Stimulated activated CD8-positive, alpha-beta memory T cell treated with anti-CD3 and anti-CD28 coated beads, Interleukin-4, amount 100 ng/mL, for 24 hours (primary cell): ENCODE data around the gene PIK3CD.
"Not testable (repeated sequence)": the region's sequence is repeated elsewhere in the genome, so short reads cannot be mapped to it uniquely, and the experiment has no call there.

ENCODE experiments used
- DNase-seq: peaks from one replicate; pipeline ENCODE4 v3.0.0-alpha.2; 2020; ENCODE audit warnings: low read depth

PIK3CD gene

DNA sequence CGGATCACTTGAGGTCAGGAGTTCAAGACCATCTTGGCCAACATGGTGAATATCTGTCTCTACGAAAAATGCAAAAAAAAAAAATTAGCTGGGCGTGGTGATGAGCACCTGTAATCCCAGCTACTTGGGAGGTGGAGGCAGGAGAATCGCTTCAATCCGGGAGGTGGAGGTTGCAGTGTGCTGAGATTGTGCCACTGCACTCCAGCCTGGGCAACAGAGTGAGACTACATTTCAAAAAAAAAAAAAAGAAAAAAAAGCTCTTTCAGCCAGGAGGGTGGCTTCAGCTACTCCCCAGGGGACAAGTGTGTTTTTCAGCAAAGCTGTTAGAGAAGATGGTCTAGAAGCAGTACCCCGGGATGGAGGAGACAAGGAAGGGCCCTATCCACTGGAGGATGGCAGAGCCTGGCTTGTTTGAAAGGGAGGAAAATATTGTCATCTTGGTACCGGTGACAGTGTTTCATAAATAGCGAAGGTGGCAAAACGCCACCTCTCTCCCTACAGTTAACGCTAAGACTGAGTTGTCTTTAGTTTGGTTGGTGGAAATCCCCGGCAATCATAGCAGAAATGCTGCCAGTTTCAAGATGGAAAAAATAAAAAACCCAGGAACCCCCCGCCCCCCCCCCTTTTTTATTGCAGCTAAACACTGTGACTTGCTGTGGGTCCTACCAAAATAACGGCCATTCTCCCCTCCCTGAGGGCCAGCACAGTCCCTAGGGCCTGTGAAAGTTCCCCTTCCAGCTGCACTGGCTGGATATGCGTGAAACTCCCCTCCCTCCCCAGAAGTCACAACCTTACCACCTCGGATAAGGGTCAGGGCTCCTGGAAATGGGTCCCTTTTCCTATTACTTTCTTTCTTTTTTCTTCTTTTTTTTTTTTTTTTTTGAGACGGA, 3.5 kb downstream of the PIK3CD start:
- DNase-seq = no peak

DNA sequence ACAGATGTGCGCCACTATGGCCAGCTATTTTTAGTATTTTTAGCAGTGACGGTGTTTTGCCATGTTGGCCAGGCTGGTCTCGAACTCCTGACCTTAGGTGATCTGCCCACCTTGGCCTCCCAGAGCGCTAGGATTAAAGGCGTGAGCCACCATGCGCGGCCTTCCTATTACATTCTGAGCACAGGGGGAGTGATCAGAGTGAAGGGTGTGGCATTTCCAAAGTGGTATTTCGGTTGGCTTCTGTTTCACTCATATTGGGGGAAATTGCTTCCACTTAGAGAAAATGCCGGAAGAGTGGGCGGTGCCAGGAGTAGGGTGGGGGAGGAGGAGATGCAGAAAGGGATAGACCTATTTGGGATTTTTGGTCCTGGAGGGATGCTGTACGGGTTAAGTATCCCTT, 4.3 kb downstream of the PIK3CD start:
- no peak for DNase-seq

DNA sequence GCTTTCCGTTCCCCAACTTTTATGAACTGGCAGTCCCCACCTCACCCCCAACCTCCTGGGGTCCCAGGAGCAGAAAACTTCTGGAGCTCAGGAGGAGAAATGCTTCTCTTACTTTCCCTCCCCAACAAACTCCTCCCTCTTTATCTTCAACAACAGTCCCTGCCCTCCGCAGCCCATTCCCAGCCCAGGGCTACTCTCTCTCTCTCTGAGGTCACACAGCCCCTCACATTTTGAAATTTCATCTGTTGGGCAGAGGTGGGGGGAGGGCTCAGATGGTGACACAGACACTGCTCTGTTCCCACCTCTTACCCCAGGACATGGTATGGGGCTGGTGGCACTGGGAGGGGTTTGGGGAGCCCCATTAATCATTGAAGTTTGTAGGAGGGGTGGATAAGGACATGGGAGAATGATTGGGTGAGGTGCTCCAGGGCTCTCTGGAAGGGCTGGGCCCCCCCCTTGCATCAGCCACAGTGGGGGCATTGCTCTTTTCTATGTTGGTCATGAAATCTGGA, 6.0 kb downstream of the PIK3CD start:
- no peak for DNase-seq

DNA sequence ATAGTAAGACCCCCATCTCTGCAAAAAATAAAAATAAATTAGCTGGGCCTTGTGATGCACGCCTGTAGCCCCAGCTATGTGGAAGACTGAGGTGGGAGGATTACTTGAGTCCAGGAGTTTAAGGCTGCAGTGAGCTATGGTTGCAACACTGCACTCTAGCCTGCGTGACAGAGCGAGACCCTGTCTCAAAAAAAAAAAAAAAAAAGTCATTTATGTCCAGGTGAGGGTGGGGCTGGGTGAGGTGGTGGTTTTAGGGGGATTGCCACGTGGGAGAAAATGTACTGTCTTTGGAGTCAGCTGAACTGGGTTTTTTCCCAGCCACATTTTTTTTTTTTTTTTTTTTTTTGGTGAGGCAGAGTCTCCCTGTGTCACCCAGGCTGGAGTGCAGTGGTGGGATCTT, 6.7 kb downstream of the PIK3CD start:
- DNase-seq = no peak

DNA sequence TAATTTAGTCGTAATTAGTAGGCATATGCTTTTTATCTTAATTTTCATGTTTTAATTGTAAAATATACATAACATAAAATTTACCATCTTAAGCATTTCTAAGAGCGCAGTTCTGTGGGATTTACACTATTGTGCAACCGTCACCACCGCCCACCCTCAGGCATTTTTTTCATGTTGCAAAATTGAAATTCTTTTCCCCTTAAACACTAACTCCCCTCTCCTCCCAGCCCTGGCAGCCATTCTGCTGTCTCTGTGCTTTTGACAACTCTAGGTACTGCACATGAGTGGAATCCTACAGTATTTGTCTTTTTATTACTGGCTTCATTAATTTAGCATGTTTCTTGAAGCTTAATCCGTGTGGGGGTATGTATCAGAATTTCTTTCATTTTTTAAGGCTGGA, 7.8 kb downstream of the PIK3CD start:
- DNase-seq = no peak

DNA sequence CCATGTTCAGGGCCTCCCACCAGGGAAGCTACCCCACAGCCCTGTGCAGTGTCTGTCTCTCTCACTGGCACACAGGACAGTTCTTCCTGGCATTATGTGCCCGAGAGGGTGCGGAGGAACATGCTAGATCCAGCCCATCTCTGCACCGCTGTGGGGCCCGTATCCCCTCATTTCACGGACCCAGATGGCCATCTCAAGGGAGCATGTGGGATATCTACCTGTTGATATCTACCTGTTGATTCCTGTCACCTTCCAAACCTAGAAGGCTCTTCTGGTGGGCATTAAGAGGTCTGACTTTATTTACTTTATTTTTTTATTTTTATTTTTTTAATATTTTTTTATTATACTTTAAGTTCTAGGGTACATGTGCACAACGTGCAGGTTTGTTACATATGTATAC, 11.7 kb downstream of the PIK3CD start:
- no peak for DNase-seq

DNA sequence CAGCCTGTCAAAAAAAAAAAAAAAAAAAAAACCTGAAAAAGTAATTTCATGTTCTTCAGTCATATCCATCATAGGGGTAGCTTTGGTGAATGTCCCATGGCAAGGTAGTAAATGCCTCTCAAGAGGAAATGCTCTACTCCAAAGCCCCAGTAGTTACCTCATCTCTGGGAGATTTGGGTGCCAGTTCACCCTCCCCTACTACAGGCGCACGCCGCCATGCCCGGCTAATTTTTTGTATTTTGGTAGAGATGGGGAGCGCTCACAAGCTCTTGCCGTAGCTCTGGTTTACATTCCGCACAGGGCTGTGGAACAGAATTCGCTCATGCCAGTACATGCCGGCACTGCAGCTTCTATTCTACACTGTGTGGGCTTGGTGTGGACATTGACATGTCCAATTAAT, 13.7 kb downstream of the PIK3CD start:
- no peak for DNase-seq

DNA sequence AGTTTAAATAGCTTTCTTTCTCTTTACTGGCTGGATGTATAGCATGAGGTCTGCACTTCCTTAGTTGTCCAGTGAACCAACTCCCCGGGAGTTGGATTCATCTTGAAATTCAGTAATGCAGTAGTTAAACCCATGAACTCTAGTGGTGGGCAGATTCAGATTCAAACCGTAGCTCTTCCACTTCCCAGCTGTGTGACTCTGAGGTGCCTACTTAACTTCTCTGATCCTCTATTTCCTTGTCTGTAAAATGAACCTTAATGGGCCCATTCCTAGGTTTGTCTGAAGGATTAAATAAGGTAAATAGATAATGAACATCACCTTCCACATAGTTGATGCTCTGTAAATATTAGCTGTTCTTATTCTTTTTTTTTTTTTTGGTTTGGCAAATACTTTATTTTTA, 16.5 kb downstream of the PIK3CD start:
- no peak for DNase-seq

DNA sequence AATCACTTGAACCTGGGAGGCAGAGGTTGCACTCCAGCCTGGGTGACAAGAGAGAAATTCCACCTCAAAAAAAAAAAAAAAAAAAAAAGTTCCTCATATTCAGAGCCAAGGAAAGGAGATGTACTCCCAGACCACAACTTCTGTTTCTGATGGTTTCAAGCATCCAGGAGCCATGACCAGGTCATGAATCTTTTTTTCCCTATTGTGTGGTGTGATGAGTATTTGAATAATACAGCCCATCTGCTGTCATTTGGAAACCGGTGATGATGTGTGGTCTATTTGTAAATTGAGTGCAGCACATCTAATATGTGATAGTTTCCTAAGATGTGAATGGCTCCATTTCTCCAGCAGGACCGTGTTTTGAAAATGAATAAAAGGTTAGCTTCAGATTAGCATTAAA, 18.6 kb downstream of the PIK3CD start:
- DNase-seq = no peak

DNA sequence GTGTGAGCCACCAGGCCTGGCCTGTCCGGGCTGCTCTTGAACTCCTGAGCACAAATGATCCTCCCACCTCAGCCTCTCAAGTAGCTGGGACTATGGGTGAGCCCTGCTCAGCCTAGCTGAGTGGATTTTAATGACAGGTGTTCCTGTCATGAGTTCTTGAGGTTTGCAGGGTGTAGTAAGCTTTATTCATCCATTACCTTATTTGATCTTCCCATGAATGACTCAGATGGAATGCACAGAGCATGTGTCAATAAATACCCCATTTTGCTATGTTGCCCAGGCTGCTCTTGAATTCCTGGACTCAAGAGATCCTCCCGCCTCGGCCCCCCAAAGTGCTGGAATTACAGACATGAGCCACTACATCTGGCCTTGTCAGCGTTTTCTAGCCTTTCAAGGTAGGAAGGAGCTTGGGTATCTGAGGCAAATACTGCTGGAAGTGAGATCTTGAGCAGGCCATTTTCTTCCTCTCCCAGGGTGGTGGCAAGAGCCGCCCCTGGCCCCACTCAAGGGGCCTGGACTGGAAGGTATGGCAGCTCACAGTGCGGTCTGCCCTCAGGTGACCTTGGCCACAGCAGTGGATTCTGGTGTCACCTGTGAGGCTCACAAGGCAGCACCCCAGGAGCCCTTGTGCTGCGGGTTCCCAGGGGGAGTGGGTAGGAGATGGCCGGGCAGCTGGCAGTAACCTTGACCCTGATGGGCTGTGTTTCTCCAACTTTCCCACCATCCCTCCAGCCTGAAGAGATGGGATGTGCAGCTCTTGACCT, 20.0 kb downstream of the PIK3CD start:
- no peak for DNase-seq

DNA sequence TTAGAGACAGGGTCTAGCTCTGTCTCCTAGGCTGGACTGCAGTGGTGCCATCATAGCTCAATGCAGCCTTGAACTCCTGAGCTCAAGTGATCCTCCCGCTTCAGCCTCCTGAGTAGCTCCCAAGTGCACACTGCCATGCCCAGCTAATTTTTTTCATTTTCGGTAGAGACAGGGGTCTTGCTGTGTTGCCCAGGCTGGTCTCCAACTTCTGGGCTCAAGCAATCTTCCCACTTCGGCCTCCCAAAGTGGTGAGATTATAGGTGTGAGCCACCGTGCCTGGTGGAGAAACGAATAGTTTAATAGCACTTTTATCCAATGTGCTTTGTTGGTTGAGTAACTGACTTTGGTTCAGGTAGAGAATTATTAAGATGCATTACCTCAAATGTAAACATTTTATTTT, 20.9 kb downstream of the PIK3CD start:
- no peak for DNase-seq

DNA sequence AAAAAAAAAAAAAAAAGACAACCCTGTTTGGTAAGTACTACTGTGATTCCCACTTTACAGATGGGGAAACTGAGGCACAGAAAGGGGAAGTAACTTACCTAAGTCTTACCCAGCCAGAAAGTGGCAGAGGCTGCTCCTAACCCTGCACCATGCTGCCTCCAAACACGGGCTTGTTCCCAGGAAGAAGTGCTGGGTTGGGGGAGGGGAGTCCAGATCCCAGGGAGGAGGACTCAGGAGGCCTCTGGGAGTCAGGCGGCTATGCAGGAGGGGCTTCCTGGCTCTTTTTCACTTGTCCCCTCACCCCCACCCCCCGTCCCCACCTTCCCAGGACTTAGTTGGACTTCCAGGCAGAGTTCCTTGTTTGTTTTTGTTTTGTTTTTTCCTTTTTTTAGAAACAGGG, 23.9 kb downstream of the PIK3CD start:
- DNase-seq = no peak

DNA sequence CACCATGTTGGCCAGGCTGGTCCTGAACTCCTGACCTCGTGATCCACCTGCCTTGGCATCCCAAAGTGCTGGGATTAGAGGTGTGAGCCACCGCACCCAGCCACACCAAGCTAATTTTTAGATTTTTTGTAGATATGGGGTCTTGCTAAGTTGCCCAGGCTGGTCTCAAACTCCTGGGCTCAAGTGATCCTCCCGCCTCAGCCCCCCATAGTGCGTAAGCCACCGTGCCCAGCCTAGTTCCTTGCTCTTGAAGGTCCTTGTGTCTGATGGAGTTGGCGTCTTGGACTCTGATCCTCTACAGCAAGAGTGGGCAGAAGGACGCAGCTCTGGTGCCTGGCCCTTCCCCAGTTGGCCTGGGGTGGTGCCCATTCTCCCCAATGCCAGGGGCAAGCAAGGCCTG, 24.6 kb downstream of the PIK3CD start:
- not testable (repeated sequence) for DNase-seq

DNA sequence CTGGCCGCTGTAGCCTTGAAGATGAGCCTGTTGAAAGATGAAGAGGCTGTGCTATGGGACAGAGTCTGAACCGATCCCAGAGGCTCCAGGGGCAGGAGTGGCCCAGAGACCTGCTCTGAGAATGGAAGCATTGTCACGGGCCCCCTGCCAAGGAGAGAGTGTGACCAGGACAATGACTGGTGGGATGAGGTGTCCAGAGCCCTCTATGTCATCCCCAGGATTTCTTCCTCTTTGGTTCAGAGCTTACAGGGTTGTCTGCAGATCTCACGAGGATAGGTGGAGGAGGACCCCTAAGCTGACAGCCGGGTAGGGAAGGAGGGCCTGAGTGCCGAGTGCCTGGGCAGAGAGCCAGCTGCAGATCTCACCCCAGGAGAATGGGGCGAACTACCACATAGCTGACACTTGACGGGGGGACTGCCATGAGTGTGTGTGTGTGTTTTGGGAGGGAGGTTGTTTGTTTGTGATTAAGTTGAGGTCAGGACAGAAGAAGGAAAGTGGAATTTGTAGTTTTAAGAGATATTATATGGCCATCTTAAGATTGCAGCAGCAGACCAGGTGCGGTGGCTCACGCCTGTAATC, 25.4 kb downstream of the PIK3CD start:
- no peak for DNase-seq

DNA sequence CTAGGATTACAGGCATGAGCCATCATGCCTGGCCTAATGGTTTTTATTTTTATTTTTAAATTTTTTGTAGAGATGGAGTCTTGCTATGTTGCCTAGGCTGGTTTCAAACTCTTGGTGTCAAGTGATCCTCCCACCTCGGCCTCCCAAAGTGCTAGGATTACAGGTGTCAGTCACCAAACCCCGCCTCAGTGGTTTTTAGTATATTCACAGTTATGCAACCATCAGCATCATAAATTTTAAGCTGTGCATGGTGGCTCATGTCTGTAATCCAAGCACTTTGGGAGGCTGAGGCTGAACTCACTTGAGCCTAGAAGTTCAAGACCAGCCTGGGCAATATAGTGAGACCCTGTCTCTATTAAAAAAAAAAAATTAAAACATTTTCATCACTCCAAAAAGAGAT, 28.6 kb downstream of the PIK3CD start:
- DNase-seq = no peak

DNA sequence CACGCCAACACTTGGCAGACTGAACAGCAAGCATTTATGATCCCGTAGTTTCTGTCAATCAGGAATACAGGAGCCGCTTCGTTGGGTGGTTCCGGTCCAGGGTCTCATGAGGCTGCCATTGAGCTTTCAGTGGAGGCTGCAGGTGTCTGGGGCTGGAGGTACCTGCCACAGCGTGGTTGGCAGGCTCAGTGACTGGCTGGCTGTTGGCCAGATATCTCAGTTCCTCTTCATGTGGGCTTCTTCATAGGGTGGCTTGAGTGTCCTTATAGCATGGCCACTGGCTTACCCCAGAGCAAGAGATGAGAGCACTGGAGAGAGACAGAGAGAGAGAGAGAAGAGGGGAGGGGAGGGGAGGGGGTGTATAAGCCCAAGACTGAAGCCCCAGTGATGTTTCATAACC, 29.3 kb downstream of the PIK3CD start:
- DNase-seq = no peak

DNA sequence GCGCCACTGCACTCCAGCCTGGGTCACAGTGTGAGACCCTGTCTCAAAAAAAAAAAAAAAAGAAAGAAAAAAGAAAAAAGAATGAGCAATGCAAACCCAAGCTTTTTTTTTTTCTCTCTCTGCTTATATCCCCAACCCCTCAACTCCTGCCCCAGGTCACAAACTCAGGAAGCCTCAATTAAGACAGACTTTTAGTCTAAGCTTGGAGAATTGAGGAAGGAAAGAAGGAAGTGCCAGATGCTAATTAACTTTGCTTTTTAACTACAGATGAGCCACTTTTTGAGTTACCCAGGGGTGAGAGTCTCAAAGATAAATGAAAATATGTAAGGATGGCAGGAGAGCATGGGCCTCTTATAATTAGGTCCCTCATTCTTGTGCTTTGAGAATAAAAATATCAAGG, 33.3 kb downstream of the PIK3CD start:
- no peak for DNase-seq

DNA sequence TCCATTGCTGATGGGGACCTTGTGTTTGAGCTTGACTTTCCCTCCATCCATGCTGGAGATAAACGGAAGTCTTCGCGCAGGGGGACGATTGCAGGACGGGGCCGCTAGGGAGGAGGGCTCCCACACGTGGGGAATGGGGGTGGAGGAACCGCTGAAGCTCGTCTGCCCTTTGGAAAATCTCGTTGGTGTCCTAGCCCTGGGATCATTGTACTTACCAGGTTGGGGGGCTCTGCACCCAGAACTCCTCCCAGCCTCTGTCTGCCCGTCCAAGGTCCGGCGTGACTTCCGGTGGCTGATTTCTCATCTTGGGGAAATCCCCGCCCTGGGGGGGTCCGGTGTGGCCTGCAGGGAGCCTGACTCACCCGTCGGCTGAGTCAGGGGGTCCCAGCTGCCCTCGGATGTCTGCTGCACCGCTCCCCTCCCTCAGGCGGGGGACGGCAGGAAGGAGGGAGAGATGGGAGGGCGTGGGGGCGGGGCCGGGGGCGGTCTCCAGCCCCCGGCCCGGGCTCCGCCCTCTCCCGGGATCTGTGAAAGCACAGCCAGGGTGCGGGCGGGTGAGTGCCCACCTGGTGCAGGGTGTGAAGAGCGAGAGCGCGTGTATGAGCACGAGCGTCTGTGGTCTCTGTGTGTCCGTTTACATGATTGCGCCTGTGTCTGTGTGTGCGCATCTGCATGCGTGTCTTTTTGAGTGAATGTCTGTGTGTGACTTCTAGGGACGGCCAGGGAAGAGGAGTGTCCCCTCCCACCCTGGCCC, 35.8 kb downstream of the PIK3CD start:
- DNase-seq = peak; percentile 72

DNA sequence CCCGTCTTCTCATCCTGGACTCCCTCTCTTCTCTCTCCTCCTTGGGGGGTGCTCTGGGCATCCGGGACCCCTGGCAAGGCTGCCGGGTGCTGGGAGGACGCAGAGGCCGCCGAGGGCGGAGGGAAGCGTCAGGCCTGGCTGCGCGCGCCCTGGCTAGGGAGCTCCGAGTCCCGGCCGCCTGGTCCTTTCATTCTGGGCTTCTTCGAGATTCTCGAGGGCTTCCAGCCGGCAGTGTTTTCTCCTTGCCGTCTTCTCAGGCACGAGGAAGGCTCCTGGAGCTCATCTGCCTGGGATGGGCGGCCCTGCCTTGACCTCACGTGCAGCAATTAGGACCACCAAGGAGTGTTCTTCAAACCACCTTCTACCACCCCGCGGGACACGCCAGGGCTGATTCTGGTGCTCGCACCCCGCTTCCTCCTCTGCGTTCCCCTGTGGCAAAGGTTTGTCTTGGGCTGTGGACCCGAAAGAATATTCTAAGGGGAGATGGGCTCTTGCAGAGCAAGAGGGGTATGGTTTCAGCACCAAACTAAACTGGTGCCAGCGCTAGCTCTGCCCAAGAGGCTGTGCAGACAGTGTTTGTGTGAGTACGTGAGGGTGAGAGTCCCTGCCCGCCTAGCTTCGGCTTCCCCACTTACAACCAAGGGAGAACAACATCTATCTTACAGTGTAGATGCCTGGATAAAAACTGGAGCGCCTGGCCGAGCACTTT, 36.5 kb downstream of the PIK3CD start:
- no peak for DNase-seq

DNA sequence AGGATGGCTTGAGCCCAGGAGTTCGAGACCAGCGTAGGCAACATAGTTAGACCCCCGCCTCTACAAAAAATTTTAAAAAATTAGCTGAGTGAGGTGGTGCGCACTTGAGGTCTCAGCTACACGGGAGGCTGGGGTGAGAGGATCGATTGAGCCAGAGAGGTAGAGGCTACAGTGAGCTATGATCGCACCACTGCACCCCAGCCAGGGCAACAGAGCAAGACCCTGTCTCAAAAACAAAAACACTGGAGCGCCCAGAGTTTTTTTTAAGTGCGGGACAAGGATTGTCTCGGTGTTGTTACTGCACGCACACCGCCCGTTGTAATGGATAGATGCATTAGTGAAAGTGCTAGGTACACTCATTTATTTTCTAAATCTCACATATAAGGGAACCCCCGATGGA, 37.1 kb downstream of the PIK3CD start:
- no peak for DNase-seq

DNA sequence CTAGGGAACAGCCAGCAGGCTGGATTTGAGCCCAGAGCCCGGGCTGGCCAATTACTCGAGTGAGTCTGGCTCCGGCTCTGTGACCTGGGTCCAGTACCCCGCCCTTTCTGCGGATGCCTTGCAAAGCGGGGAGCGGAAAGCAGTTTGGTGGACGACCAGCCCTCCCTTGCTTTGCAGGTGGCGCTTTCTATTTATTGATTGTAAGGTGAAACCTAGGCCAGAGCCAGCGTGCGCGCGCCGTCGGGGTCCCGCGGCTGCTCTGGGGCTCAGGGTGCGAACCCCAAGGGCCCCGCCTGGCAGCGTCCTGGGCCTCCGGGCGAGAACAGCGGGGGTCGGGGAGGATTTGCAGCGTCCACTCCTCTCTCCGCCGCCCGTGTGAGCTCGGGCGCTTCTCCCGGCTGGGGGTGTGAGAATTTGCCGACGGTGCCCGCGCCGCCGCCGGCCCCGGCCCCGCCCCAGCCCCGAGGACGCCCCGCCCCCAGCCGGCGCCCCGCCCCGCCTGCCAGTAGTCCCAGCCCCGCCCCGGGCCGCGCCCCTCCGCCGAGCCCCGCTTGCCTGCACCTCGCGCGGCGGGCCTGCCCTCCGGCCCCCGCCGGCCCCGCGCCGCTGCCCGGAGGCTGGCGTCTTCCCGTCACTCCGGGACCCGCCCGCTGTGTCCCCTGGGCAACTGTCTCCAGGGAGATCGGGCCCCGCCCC, 37.6 kb downstream of the PIK3CD start:
- DNase-seq = peak; percentile 74
